GM21367 (cell line): ENCODE data around the gene SELL.
"Not testable (repeated sequence)": the region's sequence is repeated elsewhere in the genome, so short reads cannot be mapped to it uniquely, and the experiment has no call there.

Experiments used
- ATAC-seq: cut with Tn5 transposase; IDR thresholded peaks from one replicate; pipeline ENCODE4 v1.9.1; 2021; ENCODE audit not compliant: unreplicated experiment

The SELL gene

DNA sequence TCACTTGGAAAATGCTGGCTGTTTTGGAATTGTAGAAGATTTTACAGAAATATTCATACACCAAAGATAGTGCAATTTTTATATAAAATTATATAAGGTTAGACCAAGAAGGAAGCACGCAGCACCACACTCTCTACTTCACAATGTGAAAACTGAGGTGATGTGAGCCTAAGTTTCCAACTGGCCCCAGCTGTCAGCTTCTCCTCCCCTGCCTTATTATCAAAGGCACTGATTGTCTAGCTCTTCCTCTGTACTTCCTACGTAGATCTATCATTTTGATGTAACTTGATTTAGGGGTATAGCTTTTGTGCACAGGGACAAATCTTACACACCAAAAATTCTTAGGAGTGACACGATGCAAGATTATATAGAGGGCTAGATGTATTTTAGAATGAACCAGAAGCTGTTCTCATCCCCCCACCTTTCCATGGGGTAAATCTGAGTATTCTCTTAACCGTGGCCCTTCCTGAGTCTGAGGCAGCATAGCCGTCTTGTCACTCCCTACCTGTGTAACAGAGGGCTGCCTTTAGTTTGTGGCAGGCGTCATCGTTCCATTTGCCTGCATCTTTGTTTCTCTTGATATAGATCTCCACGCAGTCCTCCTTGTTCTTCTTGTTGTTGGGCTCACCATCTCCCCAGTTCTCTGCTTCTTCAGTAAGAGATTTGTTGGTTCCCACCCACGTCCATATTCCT is 3.4 kb downstream of the SELL start:
- ATAC-seq = no peak

DNA sequence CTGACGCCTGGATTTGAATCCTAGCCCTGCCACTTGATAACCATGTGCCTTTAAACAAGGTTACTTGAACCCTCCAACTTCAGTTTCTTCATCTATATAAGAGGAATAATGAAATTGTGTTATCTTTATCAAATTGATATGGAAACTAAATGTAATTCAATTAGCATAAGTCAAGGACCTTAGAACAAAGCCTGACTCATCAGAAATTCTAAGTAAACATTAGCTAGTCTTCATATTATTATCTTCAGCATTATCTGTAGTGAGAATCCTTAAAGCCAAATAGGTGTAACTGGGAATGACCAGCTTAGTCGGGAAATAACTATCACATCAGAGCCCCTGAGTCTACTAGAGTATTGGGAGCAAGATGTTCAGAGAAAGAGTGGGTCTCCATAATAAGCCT is 6.6 kb downstream of the SELL start:
- ATAC-seq = no peak

DNA sequence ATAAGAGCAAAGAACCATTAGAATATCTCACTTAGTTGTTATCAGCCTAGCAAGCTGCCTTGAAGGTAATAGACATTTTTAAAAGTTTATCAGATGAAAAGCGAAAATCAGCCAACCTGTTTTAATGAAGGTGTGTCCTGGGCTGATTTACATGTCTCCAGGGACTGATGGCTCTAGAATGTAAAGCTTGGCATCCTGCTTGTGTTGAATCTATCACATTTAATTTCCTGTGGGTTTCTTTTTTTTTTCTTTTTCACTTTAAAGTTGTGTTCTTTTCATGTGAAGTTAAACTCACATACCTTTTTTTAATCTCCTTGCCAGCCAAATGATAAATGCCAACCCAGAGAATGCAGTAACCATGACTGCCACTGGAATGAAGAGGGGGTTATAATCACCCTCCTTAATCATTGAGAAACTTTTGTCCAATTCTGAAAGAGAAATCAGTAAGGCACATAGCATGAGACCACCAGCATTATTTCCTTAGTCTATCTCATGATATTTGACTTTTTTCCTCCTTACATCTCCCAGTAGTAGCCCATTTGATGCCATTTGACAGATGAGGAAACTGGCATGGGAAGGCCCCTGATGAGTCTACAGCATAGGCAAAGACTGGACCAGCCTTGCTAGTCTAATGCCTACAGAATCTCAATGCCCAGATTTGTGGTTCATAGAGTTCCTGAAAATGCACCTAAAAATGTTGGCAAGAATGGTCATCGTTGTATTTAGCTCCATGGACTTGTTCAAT is 10.0 kb downstream of the SELL start:
- no peak for ATAC-seq

DNA sequence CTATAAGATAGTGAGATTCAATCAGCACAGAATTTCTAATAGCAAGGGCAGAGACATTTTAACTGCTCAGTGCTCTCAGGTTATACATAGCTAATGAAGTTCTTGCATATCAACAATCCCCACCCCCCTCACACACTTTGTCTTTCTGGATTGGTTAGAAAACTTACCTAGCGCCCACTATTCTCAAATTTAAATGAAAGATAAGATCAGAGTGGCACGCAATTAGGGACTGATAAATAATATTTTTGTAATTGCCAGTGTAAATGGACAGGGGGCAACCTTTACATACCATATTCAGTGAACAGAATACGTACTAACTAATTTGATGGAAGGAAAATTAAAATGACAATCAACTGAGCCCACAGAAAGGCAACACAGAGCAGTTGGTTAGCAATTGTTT is 11.7 kb downstream of the SELL start:
- no peak for ATAC-seq

DNA sequence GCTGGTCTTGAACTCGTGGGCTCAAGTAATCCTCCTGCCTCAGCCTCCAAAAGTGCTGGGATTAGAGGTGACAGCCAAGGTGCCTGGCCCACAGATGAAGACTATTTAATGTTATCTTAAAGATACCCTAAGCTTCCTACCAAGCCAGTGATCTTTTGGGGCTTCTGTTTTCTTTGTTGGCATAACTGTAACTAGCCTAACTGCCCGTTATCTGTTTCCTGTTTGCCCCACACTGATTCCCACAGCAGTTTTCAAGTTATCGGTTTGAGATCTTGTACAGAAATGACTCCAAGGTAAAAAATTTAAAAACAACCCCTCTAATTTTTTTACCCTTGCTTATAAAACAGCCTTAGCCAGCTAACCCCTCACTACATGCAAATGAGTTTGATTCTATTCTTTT is 12.4 kb downstream of the SELL start:
- ATAC-seq = no peak

DNA sequence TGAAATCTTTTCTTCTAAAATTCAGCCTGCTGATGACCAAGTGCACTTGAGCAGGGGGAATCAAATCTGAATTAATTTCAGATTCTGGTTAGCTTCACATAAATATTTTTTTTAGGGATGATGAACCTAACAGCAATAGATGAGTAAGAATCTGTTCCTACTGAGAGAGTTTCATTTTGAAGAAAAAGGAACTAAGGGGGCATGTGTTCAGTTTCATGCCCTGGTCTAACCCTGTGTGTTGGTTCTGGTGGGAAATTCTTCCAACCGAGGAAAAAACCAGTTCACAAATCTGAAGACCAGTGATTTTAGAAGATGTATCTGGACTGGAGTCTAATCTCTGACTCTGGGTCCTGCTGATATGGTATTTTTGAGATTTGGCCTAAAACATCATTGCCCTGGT is 13.7 kb downstream of the SELL start:
- ATAC-seq = peak; percentile 24

DNA sequence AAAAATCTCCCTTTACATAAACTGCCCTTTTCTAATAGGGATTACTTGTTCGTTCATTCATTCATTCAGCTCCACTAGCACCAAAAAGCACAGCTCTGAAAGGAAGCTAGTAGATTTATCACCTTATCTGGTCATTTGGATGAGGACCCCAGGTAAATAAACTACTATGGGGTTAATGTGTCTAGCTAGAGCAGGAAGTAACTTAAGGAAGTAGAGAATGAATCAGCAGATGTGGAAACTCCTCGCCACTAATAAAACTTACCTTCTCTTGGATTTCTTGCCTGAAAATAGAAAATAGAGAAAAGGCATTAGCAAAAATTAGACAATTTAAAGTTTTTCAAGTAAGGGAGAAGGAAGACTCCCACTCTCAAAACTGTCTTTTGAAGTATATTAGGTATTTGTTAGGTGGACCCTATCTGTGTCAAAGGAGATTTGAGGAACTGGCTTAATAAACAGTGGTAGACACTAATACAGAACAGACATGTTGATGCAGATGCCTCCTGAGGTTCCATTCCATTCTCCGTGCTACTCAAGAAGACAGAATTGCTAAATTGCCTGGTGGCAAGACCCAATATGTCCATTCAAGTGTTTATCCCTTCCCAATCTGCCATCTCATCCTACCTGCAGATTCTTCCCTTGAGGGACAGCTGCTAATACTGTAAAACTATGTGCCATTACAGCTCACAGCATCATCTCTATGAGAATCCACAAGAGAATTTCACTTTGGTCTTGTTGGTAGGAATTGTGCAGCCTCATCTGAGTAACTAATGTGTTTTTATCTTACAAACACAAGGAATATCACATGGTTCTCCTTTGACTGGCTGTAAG is 14.9 kb downstream of the SELL start:
- ATAC-seq = no peak

DNA sequence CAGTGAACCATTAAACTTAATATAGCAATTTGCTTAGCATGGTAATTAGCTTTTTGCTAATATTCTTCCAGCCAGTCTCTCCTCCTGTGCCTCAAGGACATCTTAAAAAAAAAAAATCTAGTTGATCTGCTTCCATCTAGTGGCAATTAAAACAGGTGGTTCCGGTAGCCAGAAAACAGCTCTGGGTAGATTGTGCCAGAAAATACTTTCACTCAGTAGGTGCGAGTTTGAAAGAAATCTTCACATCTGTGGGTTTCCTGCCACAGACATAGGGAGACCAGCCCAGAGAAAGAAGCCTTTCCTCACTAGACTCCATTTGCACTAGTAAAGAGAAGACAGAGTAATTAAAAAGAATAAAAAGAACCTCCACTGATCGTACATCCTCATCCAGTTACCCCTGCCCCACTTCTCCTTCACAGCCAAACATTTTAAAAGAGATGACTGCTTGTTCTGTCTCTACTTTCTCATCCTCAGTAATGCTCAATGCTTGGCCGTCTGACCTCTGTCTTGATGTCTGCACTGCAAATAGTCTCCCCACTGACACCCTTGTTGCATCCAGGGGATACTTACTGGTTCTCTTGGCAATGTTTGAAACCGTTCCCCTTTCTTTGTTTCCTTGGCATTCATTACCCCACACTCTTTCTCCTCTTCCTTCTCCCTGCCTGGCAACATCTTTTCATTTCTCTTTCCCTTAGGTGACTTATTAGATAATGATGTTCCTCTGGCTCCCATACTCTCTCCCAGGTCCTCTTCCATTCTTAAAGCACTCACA is 16.9 kb downstream of the SELL start:
- ATAC-seq = peak; percentile 37

DNA sequence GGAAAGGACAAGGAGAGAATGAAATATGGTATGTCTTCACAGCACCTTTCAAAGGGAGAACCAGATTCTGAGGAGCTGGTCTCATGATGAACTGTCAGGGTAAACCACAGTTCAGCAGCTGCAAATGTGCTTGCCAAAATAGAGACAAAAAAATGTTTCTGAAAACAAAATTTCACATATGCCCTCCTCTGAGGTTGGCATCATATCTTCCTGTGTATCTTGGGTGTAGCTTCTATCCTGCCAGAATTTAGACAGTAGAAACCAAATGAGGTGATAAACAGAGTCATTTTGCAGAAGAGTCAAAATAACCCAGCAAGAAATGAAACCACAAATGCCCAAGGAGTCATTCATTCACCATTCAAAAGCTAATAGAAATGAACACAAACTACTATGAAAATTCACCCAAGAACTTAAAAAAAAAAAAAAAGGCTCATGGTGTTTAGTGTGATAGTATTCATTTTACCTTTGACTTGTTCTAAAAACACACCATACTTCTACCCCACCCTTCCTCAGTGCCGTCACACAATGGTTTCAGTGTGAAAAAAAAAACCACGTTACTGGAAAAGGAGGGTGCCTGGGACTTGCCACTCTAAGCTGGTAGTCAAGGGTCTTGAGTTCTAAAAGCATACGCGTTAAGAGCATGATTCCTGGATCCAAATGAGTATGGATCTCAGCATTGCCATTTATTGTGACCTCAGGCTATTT is 18.5 kb downstream of the SELL start:
- ATAC-seq = peak; percentile 34

DNA sequence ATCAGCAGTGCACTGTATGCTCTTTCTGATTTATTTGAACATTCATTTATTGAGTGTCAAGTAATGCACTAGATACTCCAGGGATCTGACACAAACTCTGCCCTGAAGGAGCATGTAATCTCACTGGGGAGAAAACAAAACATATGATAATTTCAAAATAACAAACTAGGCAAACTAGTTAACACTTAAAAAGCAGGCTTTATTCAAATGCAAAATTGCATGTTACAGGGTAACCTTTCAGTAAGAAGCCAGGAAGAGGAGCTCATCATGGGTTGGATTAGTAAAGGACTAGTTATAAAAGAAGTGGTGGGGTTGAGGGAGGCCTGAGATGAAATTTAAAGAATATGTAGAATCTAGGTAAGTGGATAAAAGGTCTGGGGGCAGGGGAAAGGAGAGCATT is 20.9 kb downstream of the SELL start:
- no peak for ATAC-seq

DNA sequence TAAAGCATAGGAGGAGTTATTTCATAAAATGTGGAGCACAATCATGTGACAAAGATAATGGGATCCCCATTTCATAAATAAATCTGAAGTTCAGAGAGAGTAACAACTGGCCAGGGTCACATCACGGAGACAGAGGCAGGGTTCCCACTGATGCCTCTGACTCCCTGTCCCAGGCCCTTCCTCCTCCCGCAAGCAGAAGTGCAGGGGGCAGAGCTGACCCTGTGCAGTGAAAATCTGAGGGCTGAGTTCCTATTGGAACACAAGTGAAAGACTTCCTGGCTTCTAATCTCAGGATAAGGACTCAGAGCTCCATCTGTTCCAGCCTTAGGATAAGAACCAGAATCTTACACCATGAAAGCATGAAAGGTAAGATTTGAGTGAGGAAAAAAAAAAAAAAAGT is 22.0 kb downstream of the SELL start:
- ATAC-seq = no peak

DNA sequence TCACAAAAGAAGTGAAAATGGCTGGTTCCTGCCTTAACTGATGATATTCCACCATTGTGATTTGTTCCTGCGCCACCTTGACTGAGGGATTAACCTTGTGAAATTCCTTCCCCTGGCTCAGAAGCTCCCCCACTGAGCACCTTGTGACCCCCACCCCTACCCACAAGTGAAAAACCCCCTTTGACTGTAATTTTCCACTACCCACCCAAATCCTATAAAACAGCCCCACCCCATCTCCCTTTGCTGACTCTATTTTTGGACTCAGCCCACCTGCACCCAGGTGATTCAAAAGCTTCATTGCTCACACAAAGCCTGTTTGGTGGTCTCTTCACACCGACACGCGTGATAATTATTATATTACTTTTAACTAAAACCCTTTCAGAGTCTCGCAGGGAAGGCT is 23.0 kb downstream of the SELL start:
- not testable (repeated sequence) for ATAC-seq

DNA sequence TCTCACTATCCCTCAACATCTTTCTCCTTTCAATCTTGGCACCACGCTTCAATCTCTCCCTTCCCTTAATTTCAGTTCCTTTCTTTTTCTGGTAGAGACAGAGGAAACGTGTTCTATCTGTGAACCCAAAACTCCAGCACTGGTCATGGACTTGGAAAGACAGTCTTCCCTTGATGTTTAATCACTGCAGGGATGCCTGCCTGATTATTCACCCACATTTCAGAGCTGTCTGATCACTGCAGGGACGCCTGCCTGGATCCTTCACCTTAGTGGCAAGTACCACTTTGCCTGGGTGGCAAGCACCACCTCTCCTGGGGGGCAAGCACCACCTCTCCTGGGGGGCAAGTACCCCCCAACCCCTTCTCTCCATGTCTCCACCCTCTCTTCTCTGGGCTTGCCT is 27.8 kb downstream of the SELL start:
- no peak for ATAC-seq

DNA sequence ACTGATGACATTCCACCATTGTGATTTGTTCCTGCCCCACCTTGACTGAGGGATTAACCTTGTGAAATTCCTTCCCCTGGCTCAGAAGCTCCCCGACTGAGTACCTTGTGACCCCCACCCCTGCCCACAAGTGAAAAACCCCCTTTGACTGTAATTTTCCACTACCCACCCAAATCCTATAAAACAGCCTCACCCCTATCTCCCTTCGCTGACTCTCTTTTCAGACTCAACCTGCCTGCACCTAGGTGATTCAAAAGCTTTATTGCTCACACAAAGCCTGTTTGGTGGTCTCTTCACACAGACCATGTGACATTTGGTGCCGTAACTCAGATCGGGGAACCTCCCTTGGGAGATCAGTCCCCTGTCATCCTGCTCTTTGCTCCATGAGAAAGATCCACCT is 28.3 kb downstream of the SELL start:
- not testable (repeated sequence) for ATAC-seq

DNA sequence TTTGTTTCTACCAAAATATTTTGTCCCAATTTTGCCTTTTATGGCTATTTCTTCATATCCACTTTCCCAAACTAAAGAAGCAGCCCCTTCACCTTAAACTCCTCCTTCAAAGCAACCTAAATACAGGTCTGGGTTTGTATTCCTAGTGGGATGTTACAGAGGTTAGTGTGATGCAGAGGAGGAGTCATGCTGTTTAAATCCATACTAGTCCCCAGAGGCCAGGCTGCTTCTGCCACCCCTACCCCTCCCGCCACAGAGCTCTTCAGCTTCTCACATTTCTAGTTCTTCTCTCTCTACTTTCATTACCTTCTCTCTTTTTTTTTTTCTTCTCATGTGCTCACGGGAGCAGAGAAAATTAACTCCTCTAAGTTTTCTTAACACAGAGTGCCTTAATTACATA is 29.3 kb downstream of the SELL start:
- ATAC-seq = no peak

DNA sequence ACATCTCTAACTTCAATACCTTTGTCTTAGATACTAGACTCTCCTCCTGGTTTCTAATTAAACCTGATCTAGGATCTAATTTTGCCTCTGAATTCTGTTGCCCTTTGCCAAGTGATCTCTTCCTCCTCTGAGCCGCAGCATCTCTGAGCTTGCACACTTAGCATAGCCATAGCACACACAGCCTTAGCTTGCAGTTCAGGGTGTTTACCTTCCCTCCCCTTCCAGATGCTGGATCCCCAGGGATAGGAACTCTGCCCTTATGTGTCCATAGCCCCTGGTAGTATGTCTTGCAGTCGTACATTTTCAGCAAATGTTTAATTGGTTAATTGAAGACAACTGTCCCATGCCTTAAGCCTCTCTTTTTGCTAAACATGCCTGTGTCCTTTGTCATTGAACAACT is 30.3 kb downstream of the SELL start:
- peak; percentile 18 for ATAC-seq

DNA sequence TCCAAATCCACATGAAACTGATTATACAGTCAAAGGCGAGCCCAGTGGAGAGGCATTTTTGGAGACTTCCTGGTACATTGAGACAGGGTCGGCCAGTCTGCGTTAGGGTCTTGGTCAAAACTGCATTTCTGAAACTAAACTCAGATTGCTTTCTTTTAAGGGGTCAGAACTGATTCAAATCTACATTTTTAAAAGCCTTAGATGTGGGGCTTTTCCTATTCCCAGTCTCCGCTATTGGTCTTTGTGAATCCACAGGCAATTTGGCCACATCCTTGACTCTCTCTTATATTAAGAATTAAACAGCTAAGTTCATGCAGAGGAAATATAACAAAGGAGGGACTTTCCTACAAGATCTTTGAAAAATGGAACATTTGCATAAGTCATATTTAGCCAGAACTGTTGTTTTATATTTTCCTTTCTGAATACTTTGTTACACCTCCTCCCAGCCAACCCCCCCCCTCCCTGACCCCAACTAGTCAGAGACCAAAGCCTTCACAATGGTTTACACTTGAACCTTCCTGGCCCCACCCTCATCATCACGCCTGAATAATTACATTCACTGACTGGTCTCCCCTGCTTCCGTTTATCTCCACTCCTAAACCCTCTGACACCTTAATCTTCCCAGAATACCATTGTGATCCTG is 30.9 kb downstream of the SELL start:
- peak; percentile 64 for ATAC-seq

DNA sequence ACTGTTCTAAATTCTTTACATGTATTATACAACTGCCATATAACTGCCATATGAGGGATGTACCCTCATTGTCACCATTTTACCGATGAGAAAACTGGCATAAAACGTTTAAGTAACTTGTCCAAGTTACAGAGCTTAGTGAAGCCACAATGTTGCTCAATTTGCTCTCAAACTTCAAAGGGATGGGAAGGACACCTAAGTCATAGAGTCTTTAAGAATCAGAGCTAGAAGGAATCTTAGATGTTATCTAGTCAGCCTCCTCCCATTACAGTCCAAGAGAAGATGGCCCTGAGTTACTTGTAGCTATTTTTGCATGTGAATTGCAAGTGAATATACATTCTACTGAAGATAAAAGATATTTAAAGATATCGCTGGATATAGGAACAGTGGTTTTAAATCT is 31.7 kb downstream of the SELL start:
- no peak for ATAC-seq

DNA sequence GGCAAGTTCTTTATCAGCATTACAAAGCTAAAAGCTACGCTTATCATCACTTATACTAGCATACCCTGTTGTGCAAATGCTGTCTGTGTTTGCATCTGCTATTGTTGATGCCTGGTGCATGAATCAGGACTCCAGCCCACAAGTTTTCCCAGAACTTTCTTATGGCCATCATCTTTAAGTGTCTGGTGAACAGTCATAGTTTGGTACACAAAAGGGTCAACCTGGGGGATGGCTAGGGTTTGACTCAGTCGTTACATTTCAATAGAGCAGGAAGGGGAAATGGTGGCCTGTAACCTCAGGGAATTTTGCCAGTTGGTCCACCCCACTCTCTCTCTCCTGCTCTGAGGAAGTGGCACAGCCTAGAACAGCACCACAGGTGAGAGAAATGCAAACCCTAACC is 35.4 kb downstream of the SELL start:
- ATAC-seq = no peak

DNA sequence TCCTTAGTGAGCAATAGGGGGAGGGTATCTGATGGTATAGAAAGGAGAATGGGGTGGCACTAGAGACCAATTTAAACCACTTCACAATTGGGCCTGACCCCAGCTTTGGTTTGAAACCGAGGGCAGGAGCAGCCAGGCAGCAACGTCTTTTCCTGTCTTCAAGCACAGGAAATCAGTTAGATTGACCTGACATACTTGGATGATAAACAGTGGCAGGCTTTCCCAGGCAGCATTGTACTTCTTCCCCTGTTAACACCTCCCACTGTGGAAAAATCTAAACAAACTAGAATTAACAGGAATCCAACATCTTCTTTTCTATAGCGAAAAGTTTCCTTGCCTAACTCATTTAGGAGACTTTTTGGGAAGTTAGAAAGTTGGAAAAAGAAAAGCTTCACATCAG is 40.6 kb downstream of the SELL start:
- ATAC-seq = no peak
